ENCODE results near the gene RALGAPB.

GRCh38 chr20:38620441-38620840, 147.8 kb downstream of the RALGAPB start:
- TF ChIP-seq CTCF (IDR thresholded peaks at IDR 0.05) (no peak), POLR2A (IDR thresholded peaks at IDR 0.05) (no peak)

Measured in heart left ventricle (tissue), 13 donors.